Midbrain (tissue), 1 donor: ENCODE measurements around the gene IL27RA.

ENCODE experiments used
- DNase-seq: peaks from one replicate; lab custom pipeline; 2025; lab: John Stamatoyannopoulos, UW

Gene IL27RA

GRCh38 chr19:14031719-14032480 lies at the start of gene IL27RA:
TSS of gene IL27RA (plus strand) at chr19:14031762. CDS start at chr19:14031873, 111 bp downstream.
- DNase-seq: peak; percentile 19

GRCh38 chr19:13981988-13982501 lies 49.5 kb upstream of the IL27RA start:
- no peak for DNase-seq

GRCh38 chr19:13982773-13983172 lies 48.8 kb upstream of the IL27RA start:
- no peak for DNase-seq

DNA sequence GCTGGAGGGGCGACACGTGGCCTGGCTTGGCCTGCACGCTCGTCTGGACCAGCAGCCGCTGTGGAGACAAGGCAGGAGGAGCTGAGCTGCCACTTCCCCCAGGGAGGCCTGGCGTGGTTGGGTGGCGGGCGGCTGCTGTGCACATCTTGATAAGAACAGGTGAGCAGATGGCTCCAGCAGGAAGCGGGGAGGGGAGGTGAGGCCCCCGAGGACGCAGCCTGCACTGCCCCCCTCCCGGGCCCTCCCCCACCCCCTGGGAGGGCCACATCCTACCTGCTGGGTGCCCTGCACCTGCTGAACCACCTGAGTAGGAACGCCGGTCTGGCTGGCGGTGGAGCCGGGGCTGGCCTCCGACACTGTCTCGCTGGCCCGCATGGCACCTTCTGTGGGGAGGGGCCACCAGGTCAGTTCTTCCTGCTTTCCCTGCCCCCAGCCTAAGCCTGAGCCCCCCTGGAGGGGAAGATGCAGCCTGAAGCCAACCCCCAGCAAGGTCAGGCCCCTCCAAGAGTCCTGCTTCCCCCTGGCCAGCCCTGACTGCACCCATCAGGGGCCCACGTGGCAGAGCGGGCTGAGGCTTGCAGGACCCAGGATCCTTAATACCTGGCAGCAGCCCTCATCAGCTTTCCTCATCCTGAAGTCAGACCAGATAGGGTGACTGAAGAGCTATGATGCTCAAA lies 48.2 kb upstream of the IL27RA start:
- DNase-seq: no peak

DNA sequence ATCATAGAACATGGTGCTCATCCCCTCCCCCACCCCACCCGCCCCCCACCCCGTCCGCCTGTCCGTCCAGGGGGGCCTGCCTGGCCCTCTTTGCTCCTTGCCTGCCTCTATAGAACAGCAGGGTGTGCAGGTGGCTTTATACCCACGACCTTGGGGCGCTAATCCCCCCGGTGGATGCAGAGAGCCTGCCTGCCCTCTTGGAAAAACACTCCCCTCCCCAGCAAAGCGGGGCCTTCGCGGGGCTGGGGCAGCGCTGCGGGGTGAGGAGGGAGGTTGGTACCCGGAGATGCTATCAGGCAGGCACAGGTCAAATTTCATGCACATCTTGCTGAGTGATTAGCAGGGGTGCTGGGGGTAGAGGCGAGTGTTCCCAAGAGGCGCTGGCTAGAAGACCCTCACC lies 47.4 kb upstream of the IL27RA start:
- DNase-seq: no peak

DNA sequence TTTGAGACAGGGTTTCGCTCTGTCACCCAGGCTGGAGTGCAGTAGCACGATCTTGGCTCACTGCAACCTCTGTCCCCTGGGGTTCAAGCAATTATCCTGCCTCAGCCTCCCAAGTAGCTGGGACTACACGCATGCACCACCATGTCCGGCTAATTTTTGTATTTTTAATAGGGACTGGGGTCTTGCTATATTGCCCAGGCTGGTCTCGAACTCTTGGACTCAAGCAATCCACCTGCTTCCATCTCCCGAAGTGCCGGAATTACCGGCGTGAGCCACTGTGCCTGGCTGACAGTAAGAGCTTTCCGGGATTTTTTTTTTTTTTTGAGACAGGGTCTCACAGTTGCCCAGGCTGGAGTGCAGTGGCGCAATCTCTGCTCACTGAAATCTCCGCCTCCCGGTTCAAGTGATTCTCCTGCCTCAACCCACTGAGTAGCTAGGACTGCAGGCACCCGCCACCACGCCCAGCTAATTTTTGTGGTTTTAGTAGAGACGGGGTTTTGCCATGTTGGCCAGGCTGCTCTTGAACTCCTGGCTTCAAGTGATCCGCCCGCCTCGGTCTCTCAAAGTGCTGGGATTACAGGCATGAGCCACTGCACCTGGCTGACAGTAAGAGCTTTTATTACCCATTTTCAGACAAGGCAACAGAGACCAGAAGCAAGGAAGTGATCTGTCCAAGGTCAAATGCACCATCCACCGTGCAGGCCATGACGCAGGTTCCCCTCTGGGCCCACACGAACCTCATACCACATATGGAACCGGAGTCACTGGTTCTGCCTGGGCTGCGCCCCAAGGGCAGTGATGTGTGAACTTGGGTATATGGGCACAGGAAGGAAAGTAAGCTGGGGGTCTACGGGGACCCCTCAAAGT lies 46.5 kb upstream of the IL27RA start:
- DNase-seq: no peak

DNA sequence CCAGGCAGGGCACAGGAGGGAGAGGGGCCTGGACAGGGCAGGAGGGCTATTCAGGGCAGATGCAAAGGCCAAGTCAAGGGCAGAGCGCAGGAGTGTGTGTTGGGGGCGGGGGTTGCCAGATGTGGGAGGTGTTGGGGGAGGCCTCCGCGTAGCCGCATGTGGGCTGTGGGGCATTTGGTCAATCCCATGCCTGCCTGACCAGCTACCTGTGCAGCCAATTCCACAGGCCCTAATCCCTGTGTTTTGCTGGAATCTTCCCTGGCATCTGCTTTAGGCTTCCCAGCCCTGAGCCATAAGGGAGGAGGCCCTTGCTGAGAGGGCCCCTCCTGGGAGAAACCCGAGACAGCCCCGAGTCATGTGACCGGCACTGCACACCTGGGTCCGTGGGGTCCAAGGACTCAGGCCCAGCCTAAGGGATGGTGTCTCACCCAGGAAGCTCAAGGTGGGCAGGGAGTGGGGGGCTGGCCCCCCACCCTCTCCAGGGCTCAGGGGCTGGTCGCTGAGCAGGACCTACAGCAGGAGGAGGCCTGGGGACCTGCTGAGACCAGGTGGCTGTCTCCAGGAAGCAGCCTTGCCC lies 45.7 kb upstream of the IL27RA start:
- no peak for DNase-seq

- DNase-seq: peak; percentile 56
These were observed 45.1 kb upstream of the IL27RA start for GRCh38 chr19:13986348-13986904.

DNA sequence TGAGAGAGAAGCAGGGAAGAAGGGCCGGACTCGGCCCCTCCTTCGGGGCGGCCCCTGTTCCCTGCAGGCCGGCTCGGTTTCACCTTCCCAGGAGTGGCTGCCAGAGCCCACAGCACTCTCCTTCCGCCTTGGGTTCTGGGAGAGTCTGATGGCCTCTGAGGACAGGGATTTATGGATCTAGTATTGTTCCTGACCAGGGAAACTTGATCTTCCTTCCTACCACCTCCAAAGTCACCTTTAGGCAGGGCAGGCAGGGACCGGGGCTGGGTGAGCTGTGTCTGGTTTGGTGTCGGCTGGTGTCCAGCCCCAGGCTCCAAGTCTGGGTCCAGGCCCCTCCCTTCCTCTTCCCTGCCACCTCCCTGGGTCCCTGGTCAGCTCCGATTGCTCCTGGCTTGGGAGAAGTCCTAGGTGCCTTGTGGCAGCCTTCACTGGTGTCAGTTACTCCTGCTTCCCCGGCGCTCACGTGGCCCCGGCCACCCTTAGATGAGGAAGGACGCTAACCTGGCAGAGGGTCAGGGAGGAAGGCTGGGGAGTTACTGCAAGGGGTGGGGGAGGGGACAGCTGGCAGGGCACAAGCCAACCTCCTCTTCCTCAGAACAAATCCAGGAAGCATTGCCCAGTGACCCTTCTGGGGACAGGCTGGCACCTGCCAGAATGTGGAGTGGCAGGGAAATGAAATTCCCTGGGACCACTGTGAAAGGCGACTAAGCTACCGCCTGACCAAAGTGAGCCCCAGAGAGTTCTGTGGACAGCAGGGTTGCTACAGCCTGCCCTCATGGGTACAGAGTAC lies 44.3 kb upstream of the IL27RA start:
- peak; percentile 56 for DNase-seq

DNA sequence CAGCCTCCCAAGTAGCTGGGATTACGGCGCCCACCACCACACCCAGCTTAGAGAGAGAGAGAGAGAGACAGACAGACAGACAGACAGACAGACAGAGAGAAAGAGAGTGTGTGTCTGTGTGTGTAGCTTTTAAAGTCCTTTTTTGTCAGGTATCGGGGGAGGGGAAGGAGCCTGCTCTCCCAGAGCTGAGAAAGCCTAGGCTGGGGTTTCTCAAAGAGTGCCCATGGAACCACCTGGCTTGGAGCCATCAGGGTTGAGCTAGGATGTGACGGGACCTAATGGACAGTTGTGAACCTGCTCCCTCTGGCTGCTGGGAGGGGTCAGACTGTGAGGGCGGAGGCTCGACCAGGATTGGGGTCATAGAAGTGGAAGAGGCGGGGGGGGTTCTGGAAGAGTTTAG lies 42.1 kb upstream of the IL27RA start:
- DNase-seq: no peak

DNA sequence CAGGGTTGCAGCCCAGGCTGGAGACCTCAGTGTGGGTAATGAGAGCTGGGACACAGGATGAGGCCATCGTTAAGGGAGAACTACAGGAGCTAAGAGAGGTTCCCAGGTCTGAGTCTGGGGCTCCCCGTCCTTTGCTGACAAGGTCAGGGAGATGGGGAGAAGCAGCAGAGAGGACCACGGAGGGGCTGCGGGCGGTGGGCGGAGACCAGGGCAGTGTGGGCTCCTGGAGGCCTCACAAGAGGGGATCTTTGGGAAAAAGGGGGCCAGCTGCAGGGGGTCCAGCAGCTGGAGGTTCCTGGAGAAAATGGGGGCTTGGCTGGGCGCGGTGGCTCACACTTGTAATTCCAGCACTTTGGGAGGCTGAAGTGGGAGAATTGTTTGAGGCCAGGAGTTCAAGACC lies 41.5 kb upstream of the IL27RA start:
- DNase-seq: no peak

GRCh38 chr19:13992025-13992424 lies 39.5 kb upstream of the IL27RA start:
- no peak for DNase-seq

GRCh38 chr19:13993590-13994300 lies 37.8 kb upstream of the IL27RA start:
- no peak for DNase-seq

DNA sequence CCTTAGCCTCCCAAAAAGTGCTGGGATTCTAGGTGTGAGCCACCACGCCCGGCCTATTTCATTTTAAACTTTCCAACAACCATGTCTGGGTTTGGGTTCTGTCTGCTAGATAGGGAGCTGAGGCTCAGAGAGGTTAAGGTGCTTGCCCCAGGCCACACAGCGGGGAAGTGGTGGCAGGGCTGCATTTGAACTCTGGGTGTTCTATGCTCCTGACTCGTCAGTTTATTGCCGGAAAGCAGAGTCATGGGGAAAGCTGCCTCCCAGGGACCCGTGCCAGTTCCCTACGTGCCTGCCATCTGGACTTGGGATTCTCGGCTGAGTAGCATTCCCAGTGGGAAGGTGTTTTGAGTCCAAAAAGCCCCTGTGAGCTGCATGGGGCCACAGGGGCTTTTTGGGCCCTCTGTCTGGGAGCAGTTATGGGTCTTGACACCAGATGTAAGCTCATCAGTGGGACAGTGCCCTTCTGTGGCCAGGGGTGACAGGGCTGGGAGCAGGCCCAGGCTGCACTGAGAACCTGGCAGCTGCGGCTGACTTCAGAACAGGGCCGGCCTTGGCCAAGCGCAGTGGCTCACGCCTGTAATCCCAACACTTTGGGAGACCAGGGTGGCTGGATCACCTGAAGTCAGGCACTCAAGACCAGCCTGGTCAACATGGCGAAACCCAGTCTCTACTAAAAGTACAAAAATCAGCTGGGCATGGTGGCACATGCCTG lies 36.4 kb upstream of the IL27RA start:
- peak; percentile 8 for DNase-seq

- no peak for DNase-seq
These were observed 35.4 kb upstream of the IL27RA start for GRCh38 chr19:13995878-13996765.

DNA sequence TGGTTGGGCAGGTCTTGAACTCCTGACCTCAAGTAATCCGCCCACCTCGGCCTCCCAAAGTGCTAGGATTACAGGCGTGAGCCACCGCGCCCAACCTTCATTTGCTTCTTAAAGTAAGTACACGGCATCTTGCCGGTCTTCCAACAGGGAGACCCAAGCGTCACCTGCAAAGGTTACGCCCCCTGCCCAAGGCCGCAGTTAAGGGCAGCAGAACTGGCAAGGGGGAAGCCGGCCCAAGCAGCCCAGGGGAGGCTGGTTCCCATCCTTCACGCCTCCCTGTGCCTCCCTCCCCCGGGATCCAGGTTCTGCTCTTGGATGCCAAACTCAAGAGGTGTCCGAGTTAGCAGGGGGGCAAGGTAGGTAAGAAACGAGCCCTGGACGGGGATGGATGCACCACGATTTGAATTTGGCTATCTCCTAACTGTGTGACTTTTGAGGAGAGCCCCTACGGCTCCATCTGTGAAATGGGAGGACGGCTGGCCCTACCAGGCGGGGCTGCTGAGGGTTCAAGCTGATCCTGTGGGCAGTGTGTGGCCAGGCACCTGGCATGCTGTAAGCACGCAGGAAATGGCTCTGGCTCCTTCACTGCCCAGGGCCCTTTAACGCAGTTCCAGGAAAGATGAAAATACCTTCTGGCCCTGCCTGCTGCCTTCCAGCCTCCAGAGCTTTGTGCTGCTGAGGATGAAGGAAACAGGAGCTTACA lies 34.5 kb upstream of the IL27RA start:
- no peak for DNase-seq

DNA sequence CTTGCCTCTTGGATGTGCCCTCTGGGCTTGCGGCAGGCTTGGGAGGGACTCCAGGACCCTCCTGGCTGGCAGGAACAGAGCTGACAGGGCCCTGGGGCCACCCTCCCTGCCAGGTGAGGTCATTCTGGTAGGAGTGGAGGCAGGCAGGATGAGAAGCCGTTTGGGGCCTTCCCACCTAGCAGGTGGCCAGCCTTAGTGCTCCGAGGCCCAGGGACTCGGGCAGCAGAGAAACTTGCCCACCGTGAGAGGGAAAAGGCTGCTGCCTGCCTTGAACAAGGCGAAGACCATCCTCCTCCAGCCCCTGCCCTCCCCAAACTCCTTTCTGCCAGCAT lies 34.0 kb upstream of the IL27RA start:
- no peak for DNase-seq

DNA sequence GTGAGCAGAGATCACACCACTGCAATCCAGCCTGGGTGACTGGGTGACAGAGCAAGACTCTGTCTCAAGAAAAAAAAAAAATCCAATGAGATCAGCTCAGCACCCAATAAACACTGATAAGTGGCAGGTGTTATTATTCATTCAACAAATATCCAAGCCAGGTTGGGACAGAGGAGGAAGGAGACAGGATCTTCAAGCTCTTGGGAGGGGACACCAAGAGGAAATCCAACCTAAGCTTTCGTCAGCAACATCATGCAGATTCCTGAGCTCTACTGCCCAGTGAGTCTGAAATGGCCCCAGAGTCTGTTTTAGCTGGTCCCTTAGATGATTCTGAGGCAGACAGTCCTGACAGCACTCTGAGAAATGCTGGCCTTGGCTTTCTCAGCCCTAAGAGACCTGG lies 33.1 kb upstream of the IL27RA start:
- no peak for DNase-seq
